GM18868 (cell line): ENCODE measurements around the gene ARID5B.

Source experiments
- ATAC-seq: cut with Tn5 transposase; IDR thresholded peaks from one replicate; pipeline ENCODE4 v1.9.1; 2021; ENCODE audit warnings: mild to moderate bottlenecking, moderate library complexity; ENCODE audit not compliant: unreplicated experiment

The ARID5B gene

DNA sequence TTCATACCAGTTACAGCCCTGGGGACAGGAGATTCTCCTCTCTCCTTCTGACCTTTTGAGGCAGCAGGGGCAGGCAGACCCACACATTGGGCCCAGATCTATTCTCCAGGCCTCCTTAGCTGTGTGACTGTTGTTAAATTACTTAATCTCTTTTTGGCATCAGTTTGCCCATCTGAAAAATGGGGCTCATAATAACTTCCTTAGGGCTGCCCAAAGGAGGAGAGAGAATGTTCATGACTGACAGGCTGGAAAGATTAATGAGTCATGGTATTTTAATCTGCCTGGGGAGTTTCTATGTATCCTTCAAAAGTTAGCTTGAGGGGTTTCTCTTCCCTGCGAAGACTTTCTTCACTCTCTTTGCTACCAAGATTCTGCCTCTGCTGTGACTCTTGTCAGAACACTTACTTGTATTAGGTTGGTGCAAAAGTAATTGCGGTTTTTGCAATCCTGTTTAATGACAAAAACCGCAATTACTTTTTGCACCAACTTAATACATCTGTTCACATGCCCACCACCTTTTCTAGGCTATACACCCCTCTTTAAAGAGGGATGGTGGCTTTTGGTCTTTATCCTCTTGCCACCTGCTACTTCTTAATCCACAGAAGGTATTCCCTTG lies 83.4 kb downstream of the ARID5B start:
- no peak for ATAC-seq

DNA sequence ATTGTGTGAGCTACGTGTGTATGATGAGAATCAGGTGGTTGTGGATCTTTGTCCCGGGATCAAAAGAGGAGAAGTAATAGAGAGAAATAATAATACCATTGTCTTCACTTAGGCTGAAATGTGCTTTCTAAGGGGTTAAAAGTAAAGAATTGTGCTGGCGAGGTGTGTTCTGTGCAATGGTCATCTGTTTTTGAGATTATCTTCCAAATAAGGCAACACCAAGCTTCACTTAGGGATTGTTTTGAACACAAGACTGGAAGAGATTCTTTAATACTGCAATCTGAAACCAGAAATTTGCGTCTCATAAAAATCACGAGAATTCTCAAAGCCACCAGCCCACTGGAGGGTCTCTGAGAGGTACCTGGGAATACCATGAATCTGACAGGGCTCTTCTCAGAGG lies 84.2 kb downstream of the ARID5B start:
- no peak for ATAC-seq

DNA sequence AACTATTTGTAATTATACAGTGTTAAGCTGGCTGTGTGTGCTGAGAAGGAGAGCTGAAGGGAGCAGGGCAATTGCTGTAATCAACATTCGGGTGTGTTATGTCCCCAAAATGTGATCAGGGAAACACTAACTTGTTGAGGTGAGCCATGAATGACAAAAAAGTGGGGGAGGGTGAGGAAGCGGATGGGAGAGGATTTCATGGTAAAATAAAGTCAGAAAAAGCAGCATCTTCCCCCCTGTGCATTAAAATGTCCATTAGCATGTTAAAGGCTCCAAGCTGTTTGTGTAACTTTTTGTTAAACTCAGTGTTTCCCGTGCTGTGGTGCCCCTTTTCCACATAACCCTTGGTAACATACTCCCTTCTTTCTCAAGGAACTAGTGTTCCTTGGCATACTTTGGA lies 84.9 kb downstream of the ARID5B start:
- no peak for ATAC-seq

DNA sequence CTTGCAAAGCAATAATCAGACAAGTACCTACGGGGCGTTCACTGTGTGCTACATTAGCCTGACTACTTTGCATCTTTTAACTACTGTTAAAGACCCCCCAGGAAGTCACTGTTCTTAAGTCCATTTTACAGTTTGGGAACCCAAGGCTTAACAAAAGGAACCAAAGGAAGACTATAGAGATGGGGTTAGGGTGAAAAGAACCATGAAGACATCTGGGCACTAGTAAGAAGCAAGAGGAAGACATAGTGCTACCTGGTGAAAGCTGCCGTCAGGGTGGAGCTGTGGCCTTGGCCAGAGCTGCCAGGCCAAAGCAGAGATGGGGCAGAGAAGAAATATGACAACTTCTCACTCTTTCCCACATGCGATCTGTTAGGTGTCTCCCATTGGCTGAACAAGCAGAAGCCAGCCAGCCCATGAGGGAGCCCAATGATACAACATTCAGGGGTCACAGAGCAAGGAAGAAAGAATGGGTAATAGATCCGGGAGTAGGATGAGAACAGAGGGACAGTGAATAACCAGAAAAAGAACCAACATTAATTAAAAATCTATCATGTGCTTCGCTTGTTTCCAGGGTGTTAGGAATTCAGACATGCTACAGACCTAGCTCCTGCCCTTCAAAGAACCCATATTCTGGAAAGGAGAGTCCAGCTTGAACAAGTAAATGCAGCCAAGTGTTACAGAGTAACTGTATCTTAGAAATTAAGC lies 85.4 kb downstream of the ARID5B start:
- ATAC-seq: no peak

DNA sequence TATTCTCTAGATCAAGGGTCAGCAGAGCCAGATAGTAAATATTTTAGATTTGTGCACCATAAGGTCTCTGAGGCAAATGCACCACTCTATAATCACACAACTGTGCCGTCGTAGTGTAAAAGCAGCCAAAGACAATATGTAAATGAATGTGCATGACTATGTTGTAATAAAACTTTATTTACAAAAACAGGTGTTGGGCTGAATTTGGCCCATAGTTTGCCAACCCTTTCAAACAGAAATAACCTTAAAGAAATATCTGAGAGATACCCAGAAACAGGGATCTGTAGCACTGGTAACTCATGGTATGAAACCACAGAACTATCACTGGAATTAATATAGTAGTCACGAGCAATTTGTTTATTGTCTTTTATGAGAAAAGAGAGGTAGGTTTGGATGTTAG lies 86.0 kb downstream of the ARID5B start:
- ATAC-seq: peak; percentile 26

DNA sequence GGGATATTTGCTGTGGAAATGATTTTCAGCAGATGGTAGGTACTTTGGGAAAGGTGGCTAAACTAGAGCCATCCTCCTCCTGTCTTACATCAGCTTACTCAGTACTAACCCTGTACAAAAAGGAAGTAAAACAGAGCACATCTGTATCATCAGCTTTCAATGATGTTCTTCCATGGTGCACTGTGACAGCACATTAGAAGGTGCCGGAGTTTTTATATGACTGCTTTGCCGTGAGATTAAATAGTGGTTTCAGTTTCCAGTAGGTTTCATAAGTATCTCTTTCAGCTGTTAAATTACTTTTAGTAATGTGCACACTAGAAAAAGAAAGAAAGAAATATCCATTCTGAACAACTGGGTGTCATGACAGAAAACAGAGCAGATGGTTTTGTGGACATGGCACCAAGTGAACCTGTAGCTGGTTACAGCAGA lies 86.5 kb downstream of the ARID5B start:
- peak; percentile 98 for ATAC-seq

DNA sequence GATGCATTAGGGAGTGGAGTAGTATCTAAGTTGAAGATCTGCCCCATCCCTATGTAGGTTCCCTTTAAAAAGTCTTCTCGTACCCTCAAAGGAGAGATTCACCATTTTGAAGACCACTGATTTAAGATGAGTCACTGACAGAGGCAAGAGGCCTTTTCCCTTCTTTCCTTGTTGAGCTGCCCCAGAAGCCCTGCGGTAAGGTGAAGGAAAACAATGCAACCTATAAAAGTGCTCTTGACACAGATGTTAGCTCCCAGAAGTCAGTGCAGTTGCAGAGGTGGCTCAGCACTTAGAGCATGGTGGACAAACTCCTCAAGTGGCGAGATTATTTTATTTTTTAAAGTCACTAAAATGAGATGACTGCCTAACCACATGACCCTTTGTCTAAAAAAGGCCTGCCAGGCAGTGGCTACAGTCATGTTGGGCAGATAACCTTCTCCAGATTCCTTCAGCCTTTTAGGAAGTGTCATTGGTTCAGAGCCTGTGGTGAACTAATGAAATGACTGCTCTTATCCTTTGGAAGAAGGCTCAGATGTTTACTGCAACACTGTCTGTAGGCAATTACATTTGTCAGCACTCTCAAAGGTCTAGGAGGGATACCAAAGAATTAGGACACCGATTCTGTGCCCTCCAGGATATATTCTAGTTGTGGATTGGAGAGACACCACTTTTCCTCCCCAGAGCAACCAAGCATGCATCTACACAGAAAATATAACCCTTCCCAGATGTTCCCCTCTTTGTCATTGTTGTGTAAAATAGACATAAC lies 88.7 kb downstream of the ARID5B start:
- no peak for ATAC-seq

DNA sequence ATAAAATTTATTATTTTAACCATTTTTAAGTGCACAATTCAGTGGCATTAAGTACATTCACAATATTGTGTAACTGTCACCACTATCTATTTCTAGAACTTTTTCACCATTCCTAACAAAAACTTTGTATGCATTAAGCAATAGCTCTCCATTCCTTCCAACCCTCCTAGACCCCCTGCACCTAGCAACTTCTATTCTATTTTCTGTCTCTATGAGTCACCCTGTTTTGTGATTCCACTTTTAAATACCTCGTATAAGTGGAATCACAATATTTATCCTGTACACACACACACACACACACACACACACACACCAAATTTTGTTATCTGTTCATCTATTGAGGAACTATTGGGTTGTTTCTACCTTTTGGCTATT lies 89.2 kb downstream of the ARID5B start:
- no peak for ATAC-seq

DNA sequence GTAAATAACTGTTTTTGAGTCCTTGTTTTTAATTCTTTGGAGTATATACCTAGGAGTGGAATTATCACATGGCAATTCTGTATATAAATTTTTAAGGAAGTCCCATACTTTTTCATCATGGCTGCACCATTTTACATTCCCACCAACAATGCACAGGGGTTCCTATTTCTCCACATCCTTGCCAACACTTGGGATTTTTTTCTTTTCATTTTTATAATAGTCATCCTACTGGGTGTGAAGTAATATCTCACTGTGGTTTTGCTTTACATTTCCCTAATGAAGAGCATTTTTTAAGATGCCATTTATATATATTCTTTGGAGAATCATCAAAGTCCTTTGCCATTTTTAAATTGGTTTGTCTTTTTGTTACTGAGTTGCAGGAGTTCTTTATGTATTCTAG lies 89.7 kb downstream of the ARID5B start:
- no peak for ATAC-seq

DNA sequence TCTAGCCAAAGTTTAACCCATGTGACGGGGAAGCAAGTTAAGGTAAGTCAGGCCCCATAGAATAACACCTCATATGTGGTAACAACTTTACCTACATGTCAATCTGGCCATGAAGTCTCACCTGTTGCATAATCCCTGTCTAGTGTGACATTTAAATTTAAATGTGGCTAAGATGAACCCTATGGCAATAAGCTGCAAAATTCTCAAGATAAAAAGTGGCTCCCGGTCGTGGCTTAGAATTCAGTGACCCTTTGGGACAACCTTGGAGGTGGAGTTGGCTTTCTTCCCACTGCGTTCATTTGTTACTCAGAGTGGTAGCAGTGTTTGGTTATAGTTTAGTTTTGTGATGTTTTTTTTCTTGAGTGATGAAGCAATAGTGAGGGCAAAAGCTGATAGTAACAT lies 90.6 kb downstream of the ARID5B start:
- ATAC-seq: no peak

DNA sequence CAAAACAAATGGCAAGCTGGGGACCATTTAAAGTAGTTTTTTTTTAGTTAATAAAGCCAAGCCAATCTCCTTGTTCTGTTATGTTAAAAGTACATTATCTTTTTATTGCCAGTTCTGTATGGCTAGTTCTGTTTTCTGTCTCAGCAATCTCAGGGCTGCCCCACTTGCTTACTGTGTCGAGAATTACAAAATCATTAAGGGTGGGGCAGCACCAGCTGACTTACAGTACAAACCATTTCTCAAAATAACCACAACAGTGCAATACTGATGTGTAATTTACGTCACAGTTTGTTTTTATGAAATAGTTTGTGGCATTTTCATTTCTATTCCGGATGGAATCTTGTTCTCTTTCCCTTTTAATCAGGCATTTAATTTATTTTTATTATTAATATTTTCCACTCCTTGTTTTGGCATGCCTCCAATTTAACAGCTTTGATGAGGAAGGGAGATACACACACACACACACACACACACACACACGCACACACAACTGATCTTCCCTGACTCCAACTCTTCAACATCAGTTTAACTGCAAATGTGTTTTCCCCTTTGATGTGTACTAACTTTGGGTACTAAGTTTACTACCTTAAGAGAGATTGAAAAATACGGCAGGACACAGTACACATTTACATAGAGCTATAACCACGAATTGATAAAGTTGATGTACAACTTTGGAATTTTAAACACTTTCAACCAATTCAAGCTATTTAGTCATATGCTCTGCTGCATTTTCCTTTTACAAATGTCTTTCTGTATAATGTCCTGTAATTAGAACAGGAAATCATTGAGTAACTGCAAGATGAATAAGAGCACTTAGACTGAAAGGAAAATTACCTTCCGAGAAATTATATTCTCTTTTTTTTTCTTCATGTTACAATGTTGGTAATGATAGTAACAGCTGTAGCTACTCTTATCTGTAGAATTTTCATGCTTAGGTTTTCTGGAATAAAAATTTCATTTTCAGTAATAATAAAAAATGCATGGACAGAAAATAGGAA lies 91.5 kb downstream of the ARID5B start:
- ATAC-seq: peak; percentile 25

DNA sequence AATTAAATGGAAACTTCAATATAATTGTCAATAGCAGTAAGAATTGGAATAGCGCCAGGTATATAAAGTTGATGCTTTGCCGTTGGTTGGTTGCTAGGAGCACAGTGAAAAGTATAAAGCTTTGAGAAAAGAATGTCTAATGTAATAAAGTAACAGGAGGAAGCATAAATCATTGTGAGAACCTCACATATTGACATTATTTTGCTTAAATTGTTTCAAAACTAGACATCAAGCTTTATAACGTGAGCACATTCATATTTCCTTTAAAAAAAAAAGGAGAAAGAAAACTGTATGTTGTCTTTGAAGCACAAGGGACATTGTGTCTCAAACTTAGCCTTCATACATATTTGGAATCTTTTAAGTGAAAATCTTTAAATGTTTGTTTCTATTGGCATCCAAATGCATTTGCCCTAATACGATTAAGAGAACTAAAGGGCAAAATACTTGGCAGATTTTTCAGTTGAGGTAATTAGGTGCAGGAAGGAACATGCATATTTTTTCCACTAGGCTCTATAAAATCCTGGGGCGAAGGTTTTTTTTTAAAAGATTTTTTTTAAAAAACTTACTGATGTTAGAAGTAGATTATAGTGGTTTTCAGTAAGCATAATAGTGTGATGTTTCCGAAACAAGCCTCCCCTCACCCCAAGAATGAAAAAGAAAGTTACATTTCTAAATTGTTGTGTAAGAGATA lies 92.4 kb downstream of the ARID5B start:
- ATAC-seq: no peak

DNA sequence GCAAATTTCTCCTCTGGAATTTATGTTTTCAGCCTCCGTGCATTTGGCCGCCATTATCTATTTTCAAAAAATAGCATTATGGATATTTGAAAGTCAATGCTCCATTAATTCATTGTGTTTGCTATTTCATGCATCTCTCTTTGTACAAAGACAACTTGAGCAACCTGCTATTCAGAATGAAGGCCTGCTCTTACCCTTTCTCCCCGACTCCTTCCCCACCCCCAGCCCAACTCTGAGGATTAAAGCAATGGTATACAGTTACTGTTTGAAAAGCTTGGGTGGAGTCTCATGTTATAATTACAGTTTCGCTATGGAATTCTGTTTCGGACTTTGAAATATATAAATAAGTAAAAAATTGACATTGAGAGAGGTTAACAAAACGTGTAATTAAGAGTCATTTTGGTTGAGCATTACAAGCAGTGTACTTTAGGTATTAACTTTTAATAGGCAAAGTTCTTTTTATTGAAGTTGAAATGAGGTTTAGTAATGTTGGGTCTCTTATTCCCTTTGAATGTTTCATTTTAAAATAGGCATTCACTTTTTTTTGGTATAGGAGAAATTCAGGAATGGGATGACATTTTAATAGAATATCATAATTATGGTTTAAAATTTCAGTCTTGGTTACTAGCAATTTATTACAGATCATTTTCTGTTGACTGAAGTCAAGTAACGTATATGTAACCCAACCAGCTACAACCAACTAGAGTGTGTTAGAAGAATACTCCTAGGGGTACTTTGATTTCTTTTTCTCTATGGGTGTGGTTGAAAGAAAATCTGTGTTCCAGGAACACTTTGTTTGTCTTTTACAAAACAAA lies 93.1 kb downstream of the ARID5B start:
- no peak for ATAC-seq

DNA sequence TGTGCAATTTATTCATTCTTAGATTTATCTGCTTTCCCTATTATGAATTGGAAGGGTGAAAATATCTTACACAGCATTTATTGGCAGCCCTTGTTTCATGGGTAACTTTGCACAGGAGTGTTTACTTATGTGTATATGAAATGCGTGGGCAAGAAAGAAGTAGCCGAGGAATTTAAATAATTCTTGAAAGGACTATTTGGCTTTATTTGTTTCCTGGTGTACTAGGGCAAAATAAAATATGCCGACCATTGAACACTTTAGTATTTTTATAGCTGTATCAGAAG lies 93.7 kb downstream of the ARID5B start:
- no peak for ATAC-seq

DNA sequence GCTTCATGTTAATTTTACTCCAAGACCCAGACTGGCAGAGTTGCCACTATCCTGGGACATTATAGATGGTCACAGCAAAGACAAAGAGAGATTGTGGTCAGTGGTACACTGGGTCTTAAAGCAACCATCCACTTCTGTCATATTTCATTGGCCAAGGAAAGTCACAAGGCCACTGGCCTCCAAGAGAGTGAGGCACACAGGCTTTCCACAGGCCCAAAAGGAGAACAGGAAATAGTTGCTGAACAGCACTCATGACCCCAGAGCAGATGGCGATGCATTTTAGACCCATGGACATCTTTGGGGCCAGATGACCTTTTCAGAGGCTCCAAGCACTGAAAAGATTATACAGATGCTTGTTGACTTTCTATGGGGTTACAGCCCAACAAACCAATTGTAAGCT lies 97.4 kb downstream of the ARID5B start:
- ATAC-seq: no peak

DNA sequence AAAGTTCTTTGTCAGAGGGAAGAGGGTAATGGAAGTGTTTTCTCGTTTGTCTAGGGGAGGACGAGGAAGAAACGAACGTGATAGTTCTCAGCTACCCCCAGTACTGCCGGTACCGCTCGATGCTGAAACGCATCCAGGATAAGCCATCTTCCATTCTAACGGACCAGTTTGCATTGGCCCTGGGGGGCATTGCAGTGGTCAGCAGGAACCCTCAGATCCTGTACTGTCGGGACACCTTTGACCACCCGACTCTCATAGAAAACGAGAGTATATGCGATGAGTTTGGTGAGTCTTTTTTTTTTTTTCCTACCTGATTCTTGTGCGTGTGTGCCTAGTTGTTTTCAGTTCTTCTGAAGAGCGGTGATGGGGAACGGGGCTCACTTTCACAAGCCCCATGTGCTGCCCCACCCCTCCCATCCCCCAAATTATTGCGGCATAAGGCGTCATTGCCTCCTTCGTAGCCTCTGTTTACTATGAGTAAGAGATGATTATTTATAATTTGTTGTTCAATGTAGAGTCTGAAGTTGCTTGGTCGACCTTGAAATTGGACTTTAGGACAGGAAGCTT lies 98.6 kb downstream of the ARID5B start:
- ATAC-seq: peak; percentile 82

DNA sequence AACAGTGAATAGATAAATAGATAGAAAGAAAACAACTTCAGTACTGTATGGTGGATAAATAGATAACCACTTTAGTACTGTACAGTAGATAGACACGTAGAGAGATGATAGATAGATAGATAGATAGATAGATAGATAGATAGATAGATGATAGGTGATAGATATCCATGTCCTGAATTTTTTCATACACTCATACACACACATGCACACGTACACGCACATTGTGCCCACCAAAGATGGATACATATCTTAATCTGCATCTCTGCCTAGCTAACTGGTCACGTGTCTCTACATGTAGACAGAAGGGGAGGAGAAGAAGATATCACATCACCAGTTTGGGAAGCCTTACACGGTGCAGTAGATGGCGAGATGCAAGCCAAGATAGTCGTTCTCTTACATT lies 99.2 kb downstream of the ARID5B start:
- no peak for ATAC-seq

DNA sequence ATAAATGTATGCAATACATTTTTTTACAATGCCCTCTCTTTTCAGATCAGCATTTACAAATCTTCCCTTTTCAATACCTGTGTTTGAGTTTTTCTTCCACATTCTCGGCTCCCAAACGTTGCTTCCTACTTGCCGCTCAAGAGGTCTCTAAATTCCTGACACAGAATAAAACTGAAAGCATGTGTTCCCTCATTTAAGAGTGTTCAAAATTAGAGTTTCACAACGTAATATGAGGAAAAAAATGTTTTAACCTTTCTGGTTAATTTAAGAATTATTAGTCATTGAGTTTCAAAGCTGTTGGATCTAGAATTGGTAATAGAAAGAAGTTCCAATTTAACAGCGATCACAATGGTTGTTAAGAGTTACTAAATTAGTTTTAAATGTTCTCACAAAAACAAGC lies 100.4 kb downstream of the ARID5B start:
- peak; percentile 27 for ATAC-seq

DNA sequence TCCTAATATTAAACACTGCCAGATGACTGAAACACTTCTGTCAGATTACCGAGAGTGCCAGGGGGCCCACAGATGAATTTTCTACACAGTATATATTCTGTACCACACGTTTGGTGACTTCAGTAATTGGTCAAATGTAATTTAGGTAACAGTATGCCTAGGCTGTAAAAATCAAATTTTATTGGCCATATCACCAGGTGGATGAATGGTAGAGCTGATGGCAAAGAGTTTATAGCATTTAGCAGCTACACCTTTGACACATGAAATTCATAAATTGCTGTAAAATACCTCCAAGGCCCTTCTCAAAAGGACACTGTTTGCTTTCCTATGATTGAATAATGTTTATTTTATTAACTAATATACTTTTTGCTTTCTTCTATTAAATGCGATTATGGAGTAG lies 101.3 kb downstream of the ARID5B start:
- ATAC-seq: no peak
